BLaER1 (cell line): Measurements from ENCODE around the gene POMGNT2.
"Not testable (repeated sequence)": the region's sequence is repeated elsewhere in the genome, so short reads cannot be mapped to it uniquely, and the experiment has no call there.

Source experiments
- H3K27ac ChIP-seq: shearing (Covaris generic); formaldehyde crosslinking; 2 replicates; pipeline ENCODE4 v1.8.1; 2022
- H3K27me3 ChIP-seq: shearing (Covaris generic); formaldehyde crosslinking; 2 replicates; pipeline ENCODE4 v1.8.1; 2022
- H3K36me3 ChIP-seq: shearing (Covaris generic); formaldehyde crosslinking; 2 replicates; pipeline ENCODE4 v1.8.1; 2022
- H3K4me1 ChIP-seq: shearing (Covaris generic); formaldehyde crosslinking; 2 replicates; pipeline ENCODE4 v1.8.1; 2022
- H3K4me2 ChIP-seq: shearing (Covaris generic); formaldehyde crosslinking; 2 replicates; pipeline ENCODE4 v1.8.1; 2022
- H3K4me3 ChIP-seq: shearing (Covaris generic); formaldehyde crosslinking; 2 replicates; pipeline ENCODE4 v1.8.1; 2022
- H3K9ac ChIP-seq: shearing (Covaris generic); formaldehyde crosslinking; 2 replicates; pipeline ENCODE4 v1.8.1; 2022
- H3K9me3 ChIP-seq: shearing (Covaris generic); formaldehyde crosslinking; 2 replicates; pipeline ENCODE4 v1.8.1; 2022
- H4K20me1 ChIP-seq: shearing (Covaris generic); formaldehyde crosslinking; 2 replicates; pipeline ENCODE4 v1.8.1; 2022
- Cebpa-rat ChIP-seq: shearing (Covaris generic); IDR thresholded peaks from 2 replicates; pipeline ENCODE4 v1.8.1; 2022

POMGNT2 gene

DNA sequence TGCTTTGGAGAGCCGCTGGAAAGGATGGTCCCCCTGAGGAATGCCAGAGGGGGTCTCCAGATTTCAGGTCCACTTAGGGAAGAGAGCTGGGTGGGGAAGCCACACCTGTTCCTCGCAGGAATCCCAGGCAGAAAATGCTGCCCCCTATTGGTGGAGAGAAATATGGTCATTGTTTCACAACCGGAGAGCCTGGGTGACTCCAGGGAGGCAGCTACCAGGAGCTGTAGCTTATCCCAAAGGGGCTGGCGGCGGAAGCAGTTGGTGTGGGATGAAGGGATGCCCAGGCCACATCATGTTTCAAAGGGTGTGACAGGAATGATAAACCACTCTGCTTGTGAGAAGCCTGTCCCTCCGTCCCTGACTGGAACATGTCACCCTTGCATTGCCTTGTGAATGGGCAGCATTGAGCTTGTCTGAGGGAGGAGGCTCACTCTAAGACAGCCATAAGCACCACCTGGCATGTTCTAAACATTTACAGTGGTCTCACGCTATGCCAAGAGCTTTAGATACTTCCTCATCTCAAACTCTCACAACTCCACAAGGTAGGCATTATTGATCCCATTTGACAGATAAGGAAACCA is 34.5 kb downstream of the POMGNT2 start:
- Histone ChIP-seq H3K9ac (no peak overlapping the region), H3K4me1 (no peaks in the 10 kb centered on the region), H4K20me1 (no peaks in the 10 kb centered on the region), H3K4me2 (no peak overlapping the region), H3K9me3 (0 out of 2 replicates have a peak, but pooled peaks cover 4% of the 10 kb centered on the region), H3K27ac (no peak overlapping the region), H3K36me3 (no peaks in the 10 kb centered on the region), H3K4me3 (no peak overlapping the region), H3K27me3 (no peaks in the 10 kb centered on the region)
- no peak for TF ChIP-seq Cebpa-rat

DNA sequence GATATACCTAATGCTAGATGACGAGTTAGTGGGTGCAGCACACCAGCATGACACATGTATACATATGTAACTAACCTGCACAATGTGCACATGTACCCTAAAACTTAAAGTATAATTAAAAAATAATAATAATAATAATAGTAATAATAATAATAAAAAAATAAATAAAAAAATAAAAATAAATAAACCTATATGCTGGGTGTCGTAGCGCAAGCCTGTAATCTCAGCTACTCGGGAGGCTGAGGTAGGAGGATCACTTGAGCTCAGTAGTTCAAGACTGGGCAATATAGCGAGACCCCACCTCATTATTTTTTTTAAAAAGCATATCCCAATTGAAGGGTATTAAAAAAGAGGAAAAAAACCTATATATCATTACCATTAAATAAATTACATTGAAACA is 35.2 kb downstream of the POMGNT2 start:
- H3K9ac ChIP-seq, H3K36me3 ChIP-seq, H3K27ac ChIP-seq, H4K20me1 ChIP-seq, H3K4me1 ChIP-seq, H3K27me3 ChIP-seq, H3K4me3 ChIP-seq, H3K4me2 ChIP-seq, H3K9me3 ChIP-seq: not testable (repeated sequence)

DNA sequence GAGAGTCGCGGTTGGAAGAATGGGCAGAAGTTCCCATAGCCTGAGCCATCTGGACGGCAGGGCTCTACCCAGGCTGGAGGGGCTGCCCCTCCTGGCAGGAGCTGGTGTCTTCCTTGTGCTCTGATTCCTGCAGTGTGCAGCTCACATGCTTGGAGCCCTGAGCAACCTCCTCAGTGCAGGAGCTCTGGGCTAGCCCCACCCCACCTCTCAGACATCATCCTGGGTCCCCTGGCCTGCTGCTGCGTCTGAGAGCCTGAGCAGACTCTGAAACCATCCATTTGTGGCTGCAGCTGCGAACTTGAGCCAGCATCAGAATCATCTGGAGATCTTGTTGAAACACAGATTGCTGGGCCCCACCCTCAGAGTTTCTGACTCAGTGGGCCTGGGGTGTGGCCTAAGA is 42.8 kb downstream of the POMGNT2 start:
- no peak overlapping the region for H3K4me3 ChIP-seq
- H3K36me3 ChIP-seq, result no peaks in the 10 kb centered on the region
- peaks cover 10% of the 10 kb centered on the region for H3K4me1 ChIP-seq
- no peaks in the 10 kb centered on the region for H3K27me3 ChIP-seq
- peak overlapping the region; percentile 32 for H3K4me2 ChIP-seq
- no peak overlapping the region for H3K27ac ChIP-seq
- peaks cover 8% of the 10 kb centered on the region; the same call in 1 of the 2 replicates for H3K9me3 ChIP-seq
- no peak for TF ChIP-seq Cebpa-rat
- H3K9ac ChIP-seq, result no peak overlapping the region
- no peaks in the 10 kb centered on the region for H4K20me1 ChIP-seq

DNA sequence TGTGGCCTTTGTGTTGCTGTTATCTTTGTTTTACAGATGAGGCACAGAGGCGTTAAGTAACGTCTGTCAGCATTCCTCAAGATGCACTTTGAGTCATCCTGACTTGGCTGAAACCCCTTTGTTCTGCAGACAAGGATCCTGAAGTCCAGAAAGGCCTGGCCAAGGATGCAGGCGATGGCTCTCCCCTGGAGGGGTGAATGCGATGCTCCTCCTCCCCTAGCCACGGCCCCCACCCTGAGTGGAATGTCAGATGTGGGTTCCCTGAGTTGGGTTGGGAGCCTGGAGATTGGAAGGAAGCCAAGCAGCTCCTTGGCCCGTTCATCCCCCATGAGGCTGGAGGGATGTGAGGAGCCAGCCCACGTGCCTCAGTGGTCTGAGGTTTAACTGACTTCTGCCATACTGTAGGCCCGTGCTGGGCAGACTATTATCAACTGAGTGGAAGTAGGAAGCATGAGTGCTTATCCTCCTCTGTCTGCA is 43.3 kb downstream of the POMGNT2 start:
- no peak for TF ChIP-seq Cebpa-rat
- no peaks in the 10 kb centered on the region for H4K20me1 ChIP-seq
- H3K9me3 ChIP-seq, result peaks cover 8% of the 10 kb centered on the region; the same call in 1 of the 2 replicates
- H3K36me3 ChIP-seq, result no peaks in the 10 kb centered on the region
- H3K9ac ChIP-seq, result no peak overlapping the region
- H3K4me1 ChIP-seq, result peaks cover 10% of the 10 kb centered on the region
- H3K27ac ChIP-seq, result no peak overlapping the region
- peak overlapping the region; percentile 32 for H3K4me2 ChIP-seq
- no peak overlapping the region for H3K4me3 ChIP-seq
- no peaks in the 10 kb centered on the region for H3K27me3 ChIP-seq

DNA sequence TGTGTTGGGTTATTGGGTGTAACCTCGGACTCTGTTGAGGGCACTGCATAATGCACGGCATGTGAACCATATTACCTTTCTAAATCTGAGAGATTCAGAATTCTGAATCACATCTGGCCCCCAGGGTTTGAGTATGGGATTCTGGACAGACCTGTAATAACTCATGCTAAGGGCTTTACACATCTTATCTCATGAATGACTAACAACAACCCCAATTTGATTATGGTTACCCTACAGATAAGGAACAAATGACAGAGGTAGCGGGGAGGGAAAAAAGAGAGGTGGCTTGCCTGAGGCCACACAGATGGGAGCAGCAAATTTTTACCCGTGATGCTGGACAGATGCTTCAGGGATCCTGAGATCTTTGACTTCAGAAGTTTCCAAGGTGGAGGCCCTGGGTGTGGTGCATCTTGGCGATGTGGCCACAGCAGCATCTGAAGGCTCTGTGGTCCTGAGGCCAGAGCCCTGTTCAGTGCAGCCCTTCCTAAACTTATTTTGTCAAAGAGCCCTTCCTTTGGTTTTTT is 43.8 kb downstream of the POMGNT2 start:
- Histone ChIP-seq H3K27ac (no peak overlapping the region), H3K9ac (no peak overlapping the region), H3K4me3 (no peak overlapping the region), H3K36me3 (no peaks in the 10 kb centered on the region), H3K9me3 (peaks cover 8% of the 10 kb centered on the region; the same call in 1 of the 2 replicates), H3K4me2 (no peak overlapping the region; the same call in 1 of the 2 replicates), H3K27me3 (no peaks in the 10 kb centered on the region), H3K4me1 (peaks cover 10% of the 10 kb centered on the region), H4K20me1 (no peaks in the 10 kb centered on the region)
- TF ChIP-seq Cebpa-rat, result no peak

DNA sequence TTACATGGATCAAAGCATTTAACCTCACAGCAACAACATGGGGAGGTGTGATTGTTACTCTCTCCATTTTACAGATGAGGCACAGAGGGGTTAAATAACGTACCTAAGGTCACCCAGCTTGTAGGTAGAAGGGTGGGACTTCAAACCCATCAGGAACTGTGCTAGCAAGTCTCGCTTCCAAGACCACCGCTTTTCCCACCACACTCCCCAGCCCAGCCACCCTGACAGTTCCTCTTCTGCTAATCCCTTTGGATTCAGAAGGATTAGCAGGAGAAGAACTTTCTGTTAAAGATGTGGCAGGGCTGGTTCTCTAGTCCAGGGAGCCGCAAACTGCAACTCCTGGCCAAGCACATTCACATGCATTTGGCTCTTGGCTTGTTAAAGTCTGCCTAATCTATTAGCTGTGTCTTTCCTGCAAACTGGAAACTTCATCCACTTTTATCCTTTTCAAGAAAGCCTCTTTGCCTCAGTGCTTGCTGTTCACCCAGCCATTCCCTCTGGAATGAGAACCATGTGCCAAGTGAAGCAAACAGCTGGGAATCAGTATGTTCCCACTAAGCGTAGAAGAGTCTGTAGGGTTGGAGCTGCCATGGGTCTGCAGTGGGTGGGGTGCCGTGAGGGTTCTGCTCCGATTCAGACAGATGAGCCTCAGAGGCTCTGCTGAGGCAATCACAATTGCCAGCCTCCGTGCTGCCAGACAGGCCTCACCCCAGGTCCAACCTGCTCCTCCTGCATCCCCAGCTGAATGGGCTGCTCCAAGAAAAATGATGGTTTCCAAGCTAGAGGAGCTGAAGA is 44.6 kb downstream of the POMGNT2 start:
- H4K20me1 ChIP-seq, result no peaks in the 10 kb centered on the region
- TF ChIP-seq Cebpa-rat, result no peak

DNA sequence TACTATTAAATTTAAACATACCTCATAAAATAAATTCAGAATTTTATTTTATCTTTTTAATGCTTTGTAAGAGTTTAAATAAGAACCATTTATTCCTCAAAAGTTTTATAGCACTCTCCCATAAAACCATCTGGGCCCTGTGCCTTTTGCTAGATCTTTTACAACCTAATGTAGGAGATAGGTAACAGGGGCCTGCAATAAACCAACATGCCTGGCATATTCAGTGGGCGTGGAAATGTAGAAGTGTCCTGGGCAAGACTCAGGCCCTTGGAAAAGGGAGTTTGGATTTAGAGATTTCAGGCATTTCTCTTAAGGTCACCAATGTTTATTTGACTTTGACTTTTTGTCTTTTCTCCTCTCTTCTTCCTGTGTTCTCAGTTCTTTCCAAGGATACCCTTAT is 46.4 kb downstream of the POMGNT2 start:
- H3K36me3 ChIP-seq, result no peaks in the 10 kb centered on the region
- H3K9me3 ChIP-seq, result peaks cover 4% of the 10 kb centered on the region; the same call in 1 of the 2 replicates
- no peak overlapping the region for H3K4me3 ChIP-seq
- H3K27ac ChIP-seq, result no peak overlapping the region
- peaks cover 10% of the 10 kb centered on the region for H3K4me1 ChIP-seq
- TF ChIP-seq Cebpa-rat, result no peak
- no peak overlapping the region for H3K4me2 ChIP-seq
- H3K27me3 ChIP-seq, result no peaks in the 10 kb centered on the region
- H3K9ac ChIP-seq, result no peak overlapping the region
- no peaks in the 10 kb centered on the region for H4K20me1 ChIP-seq

More for the DNA sequence above, 44.6 kb downstream of the POMGNT2 start:
- Histone ChIP-seq H3K9ac (no peak overlapping the region), H3K27ac (no peak overlapping the region), H3K27me3 (no peaks in the 10 kb centered on the region), H3K36me3 (no peaks in the 10 kb centered on the region), H3K4me2 (no peak overlapping the region), H3K4me3 (no peak overlapping the region), H3K4me1 (peaks cover 10% of the 10 kb centered on the region), H3K9me3 (peaks cover 8% of the 10 kb centered on the region; the same call in 1 of the 2 replicates)

DNA sequence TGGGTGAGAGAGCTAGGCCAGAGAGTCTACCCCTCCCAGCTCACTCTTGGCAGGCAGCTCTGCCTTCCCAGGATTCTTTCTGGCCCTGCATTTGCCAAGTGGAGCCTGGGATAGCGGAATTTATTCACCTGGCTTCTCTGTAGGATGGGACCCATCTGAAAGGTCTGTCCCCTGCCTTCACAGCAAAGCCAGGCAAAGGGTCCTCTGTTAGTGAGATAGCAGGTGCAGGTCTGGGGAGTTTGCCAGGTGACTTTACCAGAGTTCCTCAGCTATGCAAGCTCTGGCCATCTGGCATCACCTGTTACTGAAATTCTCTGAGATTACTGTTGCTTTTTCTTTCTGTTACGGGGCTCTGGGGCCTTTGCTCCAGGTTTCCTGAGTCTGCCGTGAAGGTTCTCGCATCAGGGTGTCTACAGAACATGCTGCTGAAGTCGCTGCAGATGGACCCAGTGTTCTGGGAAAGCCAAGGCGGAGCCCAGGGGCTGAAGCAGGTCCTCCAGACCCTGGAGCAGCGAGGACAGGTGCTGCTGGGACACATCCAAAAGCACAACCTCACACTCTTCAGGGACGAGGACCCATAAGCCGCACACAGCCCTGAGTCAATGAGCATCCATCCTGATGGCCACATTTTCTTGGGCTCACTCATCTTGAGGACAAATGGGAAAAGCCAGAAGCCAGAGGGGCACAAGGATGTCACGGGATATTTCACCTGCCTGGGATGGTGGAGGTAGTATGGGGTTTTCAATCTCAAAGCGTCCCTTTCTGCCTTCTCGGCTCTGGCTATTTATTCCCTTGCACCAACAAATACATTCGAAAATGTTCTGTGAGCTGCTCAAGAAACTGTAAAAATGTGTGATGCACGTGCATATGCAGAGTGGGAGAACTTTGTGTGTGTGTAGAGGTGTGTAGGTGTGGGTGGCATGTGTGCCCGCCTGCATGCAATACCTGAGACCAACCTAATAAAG is 49.8 kb downstream of the POMGNT2 start:
- Histone ChIP-seq H3K4me1 (no peaks in the 10 kb centered on the region), H3K36me3 (no peaks in the 10 kb centered on the region), H3K9ac (no peak overlapping the region), H3K27ac (no peak overlapping the region), H3K4me3 (no peak overlapping the region), H3K27me3 (no peaks in the 10 kb centered on the region), H3K4me2 (no peak overlapping the region), H4K20me1 (no peaks in the 10 kb centered on the region), H3K9me3 (no peaks in the 10 kb centered on the region)
- no peak for TF ChIP-seq Cebpa-rat

DNA sequence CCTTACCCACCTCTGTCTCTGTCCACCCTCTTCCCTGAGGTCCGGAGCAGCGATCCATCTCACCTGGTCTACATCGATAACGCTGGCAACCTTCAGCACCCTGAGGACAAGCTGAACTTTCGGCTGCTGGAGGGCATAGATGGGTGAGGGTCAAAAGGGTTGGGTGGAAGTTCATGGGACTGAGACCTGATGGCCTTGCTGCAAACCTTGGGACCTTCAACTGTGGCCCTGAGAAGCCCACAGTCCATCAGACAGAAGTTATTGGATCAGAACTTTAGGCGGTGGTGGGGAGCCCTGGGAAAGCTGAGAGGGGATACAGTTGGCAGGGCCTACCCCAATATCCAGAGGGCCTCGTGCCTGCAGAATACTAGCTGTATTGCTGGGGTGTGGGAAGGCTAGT is 50.5 kb downstream of the POMGNT2 start:
- Histone ChIP-seq H4K20me1 (no peaks in the 10 kb centered on the region), H3K9me3 (peaks cover 5% of the 10 kb centered on the region; the same call in 1 of the 2 replicates), H3K27ac (no peak overlapping the region), H3K36me3 (no peaks in the 10 kb centered on the region), H3K4me2 (no peak overlapping the region), H3K4me1 (no peaks in the 10 kb centered on the region), H3K9ac (no peak overlapping the region), H3K27me3 (no peaks in the 10 kb centered on the region), H3K4me3 (no peak overlapping the region)
- TF ChIP-seq Cebpa-rat, result no peak
